Transverse colon (tissue), 3 donors: ENCODE measurements around the gene DCANP1.

Experiments
- POLR2A ChIP-seq: fragments of 450-650 bp; IDR thresholded peaks from one replicate; pipeline ENCODE4 v1.6.1; 2016; ENCODE audit warnings: antibody characterized with exemption, mild to moderate bottlenecking, moderate library complexity
- TF ChIP-seq, protein P1 (sequence below), 5 experiments: fragments of 200-600 bp in 3 of 5; fragments of 450-650 bp in 2 of 5; sonication (generic) in 3 of 5; IDR thresholded peaks; 1 replicate in 2 of 5; 2 replicates in 3 of 5; pipeline ENCODE4 v1.5.1; 2016 to 2017; ENCODE audit warnings: antibody characterized with exemption in 5 of 5, inconsistent platforms in 3 of 5, mild to moderate bottlenecking in 2 of 5, moderate library complexity in 1 of 5

DNA sequence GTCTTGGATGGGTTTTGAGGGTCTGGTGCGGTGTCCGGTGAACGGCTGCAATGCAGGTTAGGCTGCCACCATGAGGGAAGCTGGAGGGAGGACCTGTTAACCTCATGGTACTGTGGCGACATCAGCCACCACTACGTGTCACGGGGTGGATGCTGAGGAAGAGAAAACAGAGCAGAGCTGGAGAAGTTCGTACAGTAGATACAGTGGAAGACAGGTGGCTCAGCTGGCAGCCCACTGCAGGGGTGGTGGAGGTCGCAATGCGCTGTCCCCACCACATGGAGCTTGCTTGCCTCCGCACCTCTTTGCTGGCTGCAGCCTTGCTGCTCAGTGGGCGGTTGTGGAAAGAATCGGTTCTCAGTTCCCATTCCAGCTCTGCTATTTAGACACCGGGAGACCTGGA lies 2.8 kb downstream of the DCANP1 start:
- TF ChIP-seq POLR2A: no peak
- TF ChIP-seq, protein P1, sequence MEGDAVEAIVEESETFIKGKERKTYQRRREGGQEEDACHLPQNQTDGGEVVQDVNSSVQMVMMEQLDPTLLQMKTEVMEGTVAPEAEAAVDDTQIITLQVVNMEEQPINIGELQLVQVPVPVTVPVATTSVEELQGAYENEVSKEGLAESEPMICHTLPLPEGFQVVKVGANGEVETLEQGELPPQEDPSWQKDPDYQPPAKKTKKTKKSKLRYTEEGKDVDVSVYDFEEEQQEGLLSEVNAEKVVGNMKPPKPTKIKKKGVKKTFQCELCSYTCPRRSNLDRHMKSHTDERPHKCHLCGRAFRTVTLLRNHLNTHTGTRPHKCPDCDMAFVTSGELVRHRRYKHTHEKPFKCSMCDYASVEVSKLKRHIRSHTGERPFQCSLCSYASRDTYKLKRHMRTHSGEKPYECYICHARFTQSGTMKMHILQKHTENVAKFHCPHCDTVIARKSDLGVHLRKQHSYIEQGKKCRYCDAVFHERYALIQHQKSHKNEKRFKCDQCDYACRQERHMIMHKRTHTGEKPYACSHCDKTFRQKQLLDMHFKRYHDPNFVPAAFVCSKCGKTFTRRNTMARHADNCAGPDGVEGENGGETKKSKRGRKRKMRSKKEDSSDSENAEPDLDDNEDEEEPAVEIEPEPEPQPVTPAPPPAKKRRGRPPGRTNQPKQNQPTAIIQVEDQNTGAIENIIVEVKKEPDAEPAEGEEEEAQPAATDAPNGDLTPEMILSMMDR (IDR thresholded peaks at IDR 0.05): no peak
